ENCODE data around the gene FXYD4.

FXYD4 gene

GRCh38 chr10:43383204-43383971 lies 12.0 kb downstream of the FXYD4 start:
- TF ChIP-seq CTCF (conservative IDR thresholded peaks at IDR 0.05; ENCODE audit: control insufficient read depth, insufficient read depth, low read depth, low read length) = no peak
- no peak overlapping the region for H3K4me3 ChIP-seq (ENCODE audit: control insufficient read depth, low read depth, low read length)
- no peak for DNase-seq (ENCODE audit: low read depth)

DNA sequence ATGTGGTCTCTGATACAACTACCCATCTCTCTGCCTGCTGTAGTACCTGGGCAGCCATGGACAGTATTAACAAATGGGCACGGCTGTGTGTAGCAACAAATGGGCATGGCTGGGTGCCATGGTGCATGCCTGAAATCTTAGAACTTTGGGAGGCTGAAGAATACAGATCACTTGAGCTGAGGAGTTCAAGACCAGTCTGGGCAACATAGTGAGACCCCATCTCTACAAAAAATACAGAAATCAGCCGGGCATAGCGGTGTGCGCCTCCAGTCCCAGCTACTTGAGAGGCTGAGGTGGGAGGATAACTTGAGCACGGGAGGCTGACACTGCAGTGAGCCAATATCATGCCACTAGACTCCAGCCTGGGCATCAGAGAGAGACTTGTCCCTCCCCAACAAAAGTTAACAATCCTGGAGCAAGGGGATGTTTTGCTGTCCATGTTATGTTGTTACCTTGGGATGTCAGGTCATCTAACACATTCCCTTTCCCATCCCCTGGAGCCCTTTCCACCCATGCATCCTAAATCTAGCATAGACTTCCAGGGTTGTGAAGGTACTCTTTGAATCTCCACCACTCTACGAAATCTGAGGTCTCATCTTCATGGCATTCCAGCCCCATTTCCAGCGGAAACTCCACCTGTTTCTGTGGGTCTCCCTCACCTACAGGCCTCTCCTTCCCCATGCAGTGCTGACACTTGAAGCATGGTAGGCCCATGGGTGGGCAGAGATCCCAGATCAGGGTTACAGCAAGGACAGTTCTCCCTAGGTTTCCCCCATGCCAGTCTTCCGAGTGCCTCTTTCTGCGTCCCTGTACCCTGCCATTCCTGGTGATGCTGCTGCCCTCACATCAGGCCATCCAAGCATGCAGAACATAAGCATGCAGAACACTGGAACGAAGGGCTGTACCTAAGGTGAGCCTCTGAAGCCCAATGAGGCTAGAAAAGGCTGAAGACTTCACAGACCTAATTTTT lies 13.1 kb downstream of the FXYD4 start:
- H3K4me3 ChIP-seq (ENCODE audit: control insufficient read depth, low read depth, low read length) = no peak overlapping the region
- no peak for TF ChIP-seq CTCF (conservative IDR thresholded peaks at IDR 0.05; ENCODE audit: control insufficient read depth, insufficient read depth, low read depth, low read length)
- DNase-seq (ENCODE audit: low read depth) = no peak

- H3K4me3 ChIP-seq (ENCODE audit: control insufficient read depth, low read depth, low read length) = no peak overlapping the region
- DNase-seq (ENCODE audit: low read depth) = no peak
- no peak for TF ChIP-seq CTCF (conservative IDR thresholded peaks at IDR 0.05; ENCODE audit: control insufficient read depth, insufficient read depth, low read depth, low read length)
Measured at GRCh38 chr10:43385412-43386004, 14.1 kb downstream of the FXYD4 start.

DNA sequence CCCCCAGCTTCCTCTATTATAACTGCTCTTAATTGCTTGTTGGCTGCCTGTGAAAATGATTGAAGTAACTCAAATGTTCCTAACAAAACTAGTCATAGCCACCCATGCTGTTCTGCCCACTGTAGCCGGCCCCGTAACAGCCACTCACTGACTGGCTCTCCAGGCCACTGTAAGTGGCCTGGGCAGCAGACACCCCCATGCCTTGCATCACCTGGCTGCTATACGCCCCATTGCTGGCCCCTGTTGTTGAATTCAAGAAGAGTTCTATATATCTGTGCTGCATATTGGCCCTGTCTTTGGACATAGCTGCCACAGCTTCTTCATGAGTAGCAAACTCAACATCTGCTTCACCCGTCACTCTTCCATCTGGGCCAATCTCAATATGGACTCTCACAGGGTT lies 15.1 kb downstream of the FXYD4 start:
- no peak overlapping the region for H3K4me3 ChIP-seq (ENCODE audit: control insufficient read depth, low read depth, low read length)
- DNase-seq (ENCODE audit: low read depth) = no peak
- TF ChIP-seq CTCF (conservative IDR thresholded peaks at IDR 0.05; ENCODE audit: control insufficient read depth, insufficient read depth, low read depth, low read length) = no peak

- no peak overlapping the region for H3K4me3 ChIP-seq (ENCODE audit: control insufficient read depth, low read depth, low read length)
- TF ChIP-seq CTCF (conservative IDR thresholded peaks at IDR 0.05; ENCODE audit: control insufficient read depth, insufficient read depth, low read depth, low read length) = no peak
- DNase-seq (ENCODE audit: low read depth) = no peak
Measured at GRCh38 chr10:43386981-43387677, 15.7 kb downstream of the FXYD4 start.

DNA sequence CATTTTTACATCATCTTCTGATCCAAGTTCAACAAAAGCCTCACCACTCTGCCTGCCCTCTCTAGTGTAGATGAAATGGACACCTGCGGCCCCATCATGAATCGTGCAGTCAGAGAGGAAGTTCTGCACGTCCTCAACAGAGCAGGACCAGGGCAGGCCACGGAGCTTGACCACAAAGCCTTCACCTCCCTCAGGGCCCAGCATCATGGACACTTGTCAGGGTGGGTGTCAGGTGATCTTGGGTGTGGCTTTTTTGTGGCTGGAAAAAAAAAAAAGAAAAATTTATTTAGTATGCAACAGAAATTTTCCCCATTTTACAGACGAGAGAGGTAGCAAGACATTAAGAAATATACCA lies 16.2 kb downstream of the FXYD4 start:
- TF ChIP-seq CTCF (conservative IDR thresholded peaks at IDR 0.05; ENCODE audit: control insufficient read depth, insufficient read depth, low read depth, low read length) = no peak
- no peak for DNase-seq (ENCODE audit: low read depth)
- no peak overlapping the region for H3K4me3 ChIP-seq (ENCODE audit: control insufficient read depth, low read depth, low read length)
